ENCODE data around the gene ATAD3C. TPM values are rescaled to one million over a fixed set of nuclear protein-coding genes. Genes with fewer than 3 reads are reported as not detected.

Gene ATAD3C
- total and polyA plus RNA-seq, 2 experiments from 2014 or later, result 0.45 to 1.3 TPM

DNA sequence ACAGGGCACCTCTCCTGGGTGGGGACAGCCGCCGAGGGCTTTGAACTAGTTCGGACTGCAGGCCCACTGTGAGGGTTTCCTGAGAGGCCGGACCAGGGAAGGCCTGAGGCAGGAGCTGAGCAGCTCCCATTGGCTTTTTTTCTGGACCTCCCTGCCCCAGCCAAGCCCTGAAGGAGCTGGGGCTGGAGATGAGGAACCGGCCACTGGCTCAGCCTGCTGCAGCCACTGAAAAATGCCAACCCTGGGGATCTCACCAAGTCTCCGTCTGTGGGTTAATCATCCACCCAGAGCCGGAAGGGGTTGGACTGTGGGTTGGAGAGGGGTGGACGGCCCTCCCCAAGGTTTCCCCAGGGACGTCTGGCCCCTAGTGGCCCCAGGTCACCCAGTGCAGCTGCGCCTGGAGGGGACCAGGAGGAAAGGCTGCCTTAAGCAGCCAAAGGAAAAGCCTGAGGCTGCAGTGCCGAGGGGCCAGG lies 11.5 kb upstream of the ATAD3C start (continued):
- TF ChIP-seq, protein P1, sequence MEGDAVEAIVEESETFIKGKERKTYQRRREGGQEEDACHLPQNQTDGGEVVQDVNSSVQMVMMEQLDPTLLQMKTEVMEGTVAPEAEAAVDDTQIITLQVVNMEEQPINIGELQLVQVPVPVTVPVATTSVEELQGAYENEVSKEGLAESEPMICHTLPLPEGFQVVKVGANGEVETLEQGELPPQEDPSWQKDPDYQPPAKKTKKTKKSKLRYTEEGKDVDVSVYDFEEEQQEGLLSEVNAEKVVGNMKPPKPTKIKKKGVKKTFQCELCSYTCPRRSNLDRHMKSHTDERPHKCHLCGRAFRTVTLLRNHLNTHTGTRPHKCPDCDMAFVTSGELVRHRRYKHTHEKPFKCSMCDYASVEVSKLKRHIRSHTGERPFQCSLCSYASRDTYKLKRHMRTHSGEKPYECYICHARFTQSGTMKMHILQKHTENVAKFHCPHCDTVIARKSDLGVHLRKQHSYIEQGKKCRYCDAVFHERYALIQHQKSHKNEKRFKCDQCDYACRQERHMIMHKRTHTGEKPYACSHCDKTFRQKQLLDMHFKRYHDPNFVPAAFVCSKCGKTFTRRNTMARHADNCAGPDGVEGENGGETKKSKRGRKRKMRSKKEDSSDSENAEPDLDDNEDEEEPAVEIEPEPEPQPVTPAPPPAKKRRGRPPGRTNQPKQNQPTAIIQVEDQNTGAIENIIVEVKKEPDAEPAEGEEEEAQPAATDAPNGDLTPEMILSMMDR (conservative IDR thresholded peaks at IDR 0.05; ENCODE audit: low read depth in 2 of 2), result no peak
- TF ChIP-seq JUNB (IDR thresholded peaks at IDR 0.05; ENCODE audit: unreplicated experiment), result no peak
- TF ChIP-seq EZH2phosphoT487 (IDR thresholded peaks at IDR 0.05; ENCODE audit: unreplicated experiment), result no peak

DNA sequence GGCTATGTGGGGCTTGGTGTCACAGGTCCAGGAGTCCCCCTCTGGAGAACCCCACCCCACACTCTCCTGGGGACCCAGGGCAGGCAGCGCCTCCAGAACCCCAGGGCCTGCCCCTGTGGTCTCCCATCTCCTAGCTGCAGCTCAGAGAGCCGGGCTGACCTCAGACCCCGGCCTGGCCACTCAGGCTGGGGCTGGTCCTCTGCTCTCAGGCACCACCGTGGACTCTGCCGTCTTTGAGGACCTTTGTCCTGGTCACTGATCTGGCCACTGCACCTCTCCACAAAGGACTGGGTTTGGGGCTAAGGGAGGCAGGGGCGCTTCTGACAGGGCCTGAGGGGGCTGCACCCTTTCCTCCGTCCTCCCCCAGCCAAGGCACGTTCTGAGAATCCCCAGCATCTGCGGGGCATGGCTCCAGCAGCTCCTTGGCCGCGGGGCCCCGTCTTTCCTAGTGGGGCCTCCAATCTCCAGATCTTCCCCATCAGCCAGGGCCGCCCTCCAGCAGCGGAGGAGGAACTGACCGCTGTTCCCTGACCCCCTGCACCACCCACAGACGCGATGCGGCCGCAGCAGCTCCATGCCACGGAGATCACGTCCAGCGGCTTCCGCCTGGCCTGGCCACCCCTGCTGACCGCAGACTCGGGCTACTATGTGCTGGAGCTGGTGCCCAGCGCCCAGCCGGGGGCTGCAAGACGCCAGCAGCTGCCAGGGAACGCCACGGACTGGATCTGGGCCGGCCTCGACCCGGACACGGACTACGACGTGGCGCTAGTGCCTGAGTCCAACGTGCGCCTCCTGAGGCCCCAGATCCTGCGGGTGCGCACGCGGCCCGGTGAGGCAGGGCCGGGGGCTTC lies 10.7 kb upstream of the ATAD3C start:
- Histone ChIP-seq H3K9me2 (ENCODE audit: insufficient read depth) (no peaks in the 10 kb centered on the region), H3K27me3 (ENCODE audit: insufficient read depth) (no peaks in the 10 kb centered on the region), H3K4me2 (no peak overlapping the region), H3F3A (replicated peaks; ENCODE audit: low read depth) (peaks cover 17% of the 10 kb centered on the region), H3K4me1 (ENCODE audit: insufficient read depth) (peaks cover 11% of the 10 kb centered on the region; the same call in 1 of the 2 replicates), H3K4me3 (no peak overlapping the region), H2AFZ (no peak overlapping the region), H3K36me3 (ENCODE audit: insufficient read depth) (no peaks in the 10 kb centered on the region), H3K27ac (ENCODE audit: low read depth) (no peak overlapping the region), H3K79me2 (replicated peaks; ENCODE audit: insufficient read depth) (0 out of 2 replicates have a peak, but pooled peaks cover 2% of the 10 kb centered on the region), H4K20me1 (replicated peaks; ENCODE audit: insufficient read depth) (no peaks in the 10 kb centered on the region)
- TF ChIP-seq JUNB (IDR thresholded peaks at IDR 0.05; ENCODE audit: unreplicated experiment), result no peak
- TF ChIP-seq, protein P1 (conservative IDR thresholded peaks at IDR 0.05; ENCODE audit: low read depth in 2 of 2), result no peak
- TF ChIP-seq, protein P2, sequence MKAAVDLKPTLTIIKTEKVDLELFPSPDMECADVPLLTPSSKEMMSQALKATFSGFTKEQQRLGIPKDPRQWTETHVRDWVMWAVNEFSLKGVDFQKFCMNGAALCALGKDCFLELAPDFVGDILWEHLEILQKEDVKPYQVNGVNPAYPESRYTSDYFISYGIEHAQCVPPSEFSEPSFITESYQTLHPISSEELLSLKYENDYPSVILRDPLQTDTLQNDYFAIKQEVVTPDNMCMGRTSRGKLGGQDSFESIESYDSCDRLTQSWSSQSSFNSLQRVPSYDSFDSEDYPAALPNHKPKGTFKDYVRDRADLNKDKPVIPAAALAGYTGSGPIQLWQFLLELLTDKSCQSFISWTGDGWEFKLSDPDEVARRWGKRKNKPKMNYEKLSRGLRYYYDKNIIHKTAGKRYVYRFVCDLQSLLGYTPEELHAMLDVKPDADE (IDR thresholded peaks at IDR 0.05), result no peak
- no peak for TF ChIP-seq POLR2AphosphoS5 (IDR thresholded peaks at IDR 0.05; ENCODE audit: low read depth)
- no peak for TF ChIP-seq EZH2 (IDR thresholded peaks at IDR 0.05; ENCODE audit: low read depth, unreplicated experiment)
- TF ChIP-seq EZH2phosphoT487 (IDR thresholded peaks at IDR 0.05; ENCODE audit: unreplicated experiment), result no peak
- TF ChIP-seq NANOG (IDR thresholded peaks at IDR 0.05; ENCODE audit: borderline replicate concordance), result no peak
- TF ChIP-seq, protein P3, sequence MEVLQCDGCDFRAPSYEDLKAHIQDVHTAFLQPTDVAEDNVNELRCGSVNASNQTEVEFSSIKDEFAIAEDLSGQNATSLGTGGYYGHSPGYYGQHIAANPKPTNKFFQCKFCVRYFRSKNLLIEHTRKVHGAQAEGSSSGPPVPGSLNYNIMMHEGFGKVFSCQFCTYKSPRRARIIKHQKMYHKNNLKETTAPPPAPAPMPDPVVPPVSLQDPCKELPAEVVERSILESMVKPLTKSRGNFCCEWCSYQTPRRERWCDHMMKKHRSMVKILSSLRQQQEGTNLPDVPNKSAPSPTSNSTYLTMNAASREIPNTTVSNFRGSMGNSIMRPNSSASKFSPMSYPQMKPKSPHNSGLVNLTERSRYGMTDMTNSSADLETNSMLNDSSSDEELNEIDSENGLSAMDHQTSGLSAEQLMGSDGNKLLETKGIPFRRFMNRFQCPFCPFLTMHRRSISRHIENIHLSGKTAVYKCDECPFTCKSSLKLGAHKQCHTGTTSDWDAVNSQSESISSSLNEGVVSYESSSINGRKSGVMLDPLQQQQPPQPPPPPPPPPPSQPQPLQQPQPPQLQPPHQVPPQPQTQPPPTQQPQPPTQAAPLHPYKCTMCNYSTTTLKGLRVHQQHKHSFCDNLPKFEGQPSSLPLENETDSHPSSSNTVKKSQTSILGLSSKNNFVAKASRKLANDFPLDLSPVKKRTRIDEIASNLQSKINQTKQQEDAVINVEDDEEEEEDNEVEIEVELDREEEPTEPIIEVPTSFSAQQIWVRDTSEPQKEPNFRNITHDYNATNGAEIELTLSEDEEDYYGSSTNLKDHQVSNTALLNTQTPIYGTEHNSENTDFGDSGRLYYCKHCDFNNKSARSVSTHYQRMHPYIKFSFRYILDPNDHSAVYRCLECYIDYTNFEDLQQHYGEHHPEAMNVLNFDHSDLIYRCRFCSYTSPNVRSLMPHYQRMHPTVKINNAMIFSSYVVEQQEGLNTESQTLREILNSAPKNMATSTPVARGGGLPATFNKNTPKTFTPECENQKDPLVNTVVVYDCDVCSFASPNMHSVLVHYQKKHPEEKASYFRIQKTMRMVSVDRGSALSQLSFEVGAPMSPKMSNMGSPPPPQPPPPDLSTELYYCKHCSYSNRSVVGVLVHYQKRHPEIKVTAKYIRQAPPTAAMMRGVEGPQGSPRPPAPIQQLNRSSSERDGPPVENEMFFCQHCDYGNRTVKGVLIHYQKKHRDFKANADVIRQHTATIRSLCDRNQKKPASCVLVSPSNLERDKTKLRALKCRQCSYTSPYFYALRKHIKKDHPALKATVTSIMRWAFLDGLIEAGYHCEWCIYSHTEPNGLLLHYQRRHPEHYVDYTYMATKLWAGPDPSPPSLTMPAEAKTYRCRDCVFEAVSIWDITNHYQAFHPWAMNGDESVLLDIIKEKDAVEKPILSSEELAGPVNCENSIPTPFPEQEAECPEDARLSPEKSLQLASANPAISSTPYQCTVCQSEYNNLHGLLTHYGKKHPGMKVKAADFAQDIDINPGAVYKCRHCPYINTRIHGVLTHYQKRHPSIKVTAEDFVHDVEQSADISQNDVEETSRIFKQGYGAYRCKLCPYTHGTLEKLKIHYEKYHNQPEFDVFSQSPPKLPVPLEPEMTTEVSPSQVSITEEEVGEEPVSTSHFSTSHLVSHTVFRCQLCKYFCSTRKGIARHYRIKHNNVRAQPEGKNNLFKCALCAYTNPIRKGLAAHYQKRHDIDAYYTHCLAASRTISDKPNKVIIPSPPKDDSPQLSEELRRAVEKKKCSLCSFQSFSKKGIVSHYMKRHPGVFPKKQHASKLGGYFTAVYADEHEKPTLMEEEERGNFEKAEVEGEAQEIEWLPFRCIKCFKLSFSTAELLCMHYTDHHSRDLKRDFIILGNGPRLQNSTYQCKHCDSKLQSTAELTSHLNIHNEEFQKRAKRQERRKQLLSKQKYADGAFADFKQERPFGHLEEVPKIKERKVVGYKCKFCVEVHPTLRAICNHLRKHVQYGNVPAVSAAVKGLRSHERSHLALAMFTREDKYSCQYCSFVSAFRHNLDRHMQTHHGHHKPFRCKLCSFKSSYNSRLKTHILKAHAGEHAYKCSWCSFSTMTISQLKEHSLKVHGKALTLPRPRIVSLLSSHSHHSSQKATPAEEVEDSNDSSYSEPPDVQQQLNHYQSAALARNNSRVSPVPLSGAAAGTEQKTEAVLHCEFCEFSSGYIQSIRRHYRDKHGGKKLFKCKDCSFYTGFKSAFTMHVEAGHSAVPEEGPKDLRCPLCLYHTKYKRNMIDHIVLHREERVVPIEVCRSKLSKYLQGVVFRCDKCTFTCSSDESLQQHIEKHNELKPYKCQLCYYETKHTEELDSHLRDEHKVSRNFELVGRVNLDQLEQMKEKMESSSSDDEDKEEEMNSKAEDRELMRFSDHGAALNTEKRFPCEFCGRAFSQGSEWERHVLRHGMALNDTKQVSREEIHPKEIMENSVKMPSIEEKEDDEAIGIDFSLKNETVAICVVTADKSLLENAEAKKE (CRISPR knock-in tag; IDR thresholded peaks at IDR 0.05), result no peak
- TF ChIP-seq STAT1 (IDR thresholded peaks at IDR 0.05; ENCODE audit: unreplicated experiment), result no peak
- no peak for TF ChIP-seq ZNF331 (CRISPR knock-in tag; IDR thresholded peaks at IDR 0.05; ENCODE audit: low read depth)
- TF ChIP-seq ZNF114 (CRISPR knock-in tag; IDR thresholded peaks at IDR 0.05), result no peak
- Mint-ChIP-seq H3K27me3 (ENCODE audit: insufficient read depth, low read depth, poor library complexity) (peaks cover 14% of the 10 kb centered on the region), H3K27ac (no peak overlapping the region), H3K9me3 (no peaks in the 10 kb centered on the region), H3K4me1 (peaks cover 13% of the 10 kb centered on the region), H3K4me3 (no peak overlapping the region), H3K36me3 (ENCODE audit: low read depth) (peaks cover 4% of the 10 kb centered on the region; the same call in 2 of the 3 replicates)
- ATAC-seq (no peak), DNase-seq (ENCODE audit: low spot score) (no peak)

All from GM23338 (cell line).